Articular chondrocyte of knee joint (primary cell): ENCODE data around the gene DGLUCY. TPM values are rescaled to one million over a fixed set of nuclear protein-coding genes. Genes with fewer than 3 reads are reported as not detected.

Source experiments
- small RNA-seq: library from RNA; depleted of rRNA; stranded (forward); fragments of <200 nt; gene quantifications from one replicate; pipeline ENCODE3, GENCODE V24; 2012
- total RNA-seq: library from RNA; depleted of rRNA; stranded (reverse); fragments of >200 nt; gene quantifications from 2 replicates; pipeline ENCODE4 v1.2.3, GENCODE V29; 2012

The DGLUCY gene
- total RNA-seq, result 43.0 and 46.3 TPM in 2 replicates

GRCh38 chr14:91113829-91114078 is at the start of gene DGLUCY:
Gene DGLUCY, plus strand, starts transcription at chr14:91114073. Its CDS starts 46,222 bp downstream, at chr14:91160295.

GRCh38 chr14:91244501-91244901 is 130.6 kb downstream of the DGLUCY start, which contains the start of gene GPR68:
Gene GPR68, minus strand, starts transcription at chr14:91244704. Its CDS starts 9,654 bp downstream, at chr14:91235050.

Small RNA genes lying within 50 kb of the gene (small RNA-seq; reads per million reads assigned to genes)
- not detected for gene RNU7-30P
- gene SNORA11B, result 57.8 reads per million, percentile 97 among the genes with 10 or more reads in this experiment

Other genes starting within 250 kb of the DGLUCY start
- gene RPS6KA5, start 53.4 kb upstream of the DGLUCY start, total RNA-seq, result 1.6 and 2.3 TPM in 2 replicates
- 8.0 and 13.2 TPM in 2 replicates for gene GPR68, start 130.6 kb downstream of the DGLUCY start, total RNA-seq